ENCODE measurements around the gene PLEKHA1. TPM values are rescaled to one million over a fixed set of nuclear protein-coding genes. Genes with fewer than 3 reads are reported as not detected.

PLEKHA1 gene
- total and polyA plus RNA-seq, 2 of the 4 experiments (the other 2 are of a cell fraction): 7.2 to 9.5 TPM

- H3K9ac ChIP-seq (ENCODE audit: low read depth, low read length): peak overlapping the region; percentile 50
- dilution Hi-C loops (cut with HindIII; ENCODE audit: low sequenced_read_pairs, unreplicated experiment) (no loop called here), intact Hi-C loops (cut with micrococcal nuclease) (loop anchor here (2.0 to 5.0 kb wide), 2 partner anchors 85 to 102 kb away; no protein-coding TSS in a partner anchor), in situ Hi-C loops (cut with MboI; ENCODE audit: low sequenced_read_pairs) (loop anchor here (10.0 kb wide), 1 partner anchor 338 kb away; no protein-coding TSS in a partner anchor)
- peak overlapping the region; percentile 4; the same call in 1 of the 3 replicates for H2BK15ac ChIP-seq (ENCODE audit: low read depth, low read length)
- peak overlapping the region; percentile 51 for H4K91ac ChIP-seq (ENCODE audit: insufficient read depth, low read depth, low read length)
- peaks cover 4 to 20% of the 10 kb centered on the region in 2 experiments; a peak in 3 of 4 replicates for H3K79me1 ChIP-seq (ENCODE audit: low read depth in 1 of 2, low read length in 2 of 2)
- H3K9me1 ChIP-seq (ENCODE audit: insufficient read depth, low read length): peaks cover 8% of the 10 kb centered on the region
- TF ChIP-seq CEBPB (IDR thresholded peaks at IDR 0.05; ENCODE audit: low read depth, low read length): peak; percentile 60; the same call in 1 of the 2 replicates
- no peak for TF ChIP-seq ELK1 (IDR thresholded peaks at IDR 0.05; ENCODE audit: borderline replicate concordance, low read depth, low read length)
- peak; percentile 31; the same call in 1 of the 2 replicates for TF ChIP-seq MXI1 (IDR thresholded peaks at IDR 0.05; ENCODE audit: borderline replicate concordance, low read depth, low read length)
- no peaks in the 10 kb centered on the region; the same call in 1 of the 2 replicates for H3K36me3 ChIP-seq (ENCODE audit: control insufficient read depth, insufficient read depth, low read length)
- no peak overlapping the region for H4K5ac ChIP-seq (ENCODE audit: low read depth, low read length)
- no TSS peak for BruUV-seq (replicated peaks)
- peak overlapping the region; percentile 92 for H3K23ac ChIP-seq (ENCODE audit: low read depth, low read length)
- 0 out of 2 replicates have a peak overlapping the region, but pooled peaks have one; percentile 0 for H3K18ac ChIP-seq (ENCODE audit: low read depth, low read length)
- peak overlapping the region; percentile 46; the same call in 1 of the 2 replicates for H3K56ac ChIP-seq (ENCODE audit: extremely low read depth, insufficient read depth, low read length)
- peaks cover 7% of the 10 kb centered on the region; the same call in 1 of the 2 replicates for H4K20me1 ChIP-seq (ENCODE audit: insufficient read depth, low read length)
- H3K4me1 ChIP-seq (ENCODE audit: control insufficient read depth, insufficient read depth, low read length): peaks cover 12% of the 10 kb centered on the region
- POLR2A ChIA-PET (ENCODE audit: unreplicated experiment): interaction anchor here (0.6 kb wide), 1 partner anchor 27 kb away, joined by 3 read pairs; no protein-coding TSS in a partner anchor
- CTCF ChIA-PET: no interaction called here
- peak overlapping the region; percentile 83 for H3K14ac ChIP-seq (replicated peaks; ENCODE audit: low read depth, low read length)
- peak overlapping the region; percentile 91 for H2AFZ ChIP-seq (replicated peaks; ENCODE audit: low read length, poor library complexity)
- peak overlapping the region; percentile 38 to 67; a peak in 3 of 4 replicates for H4K8ac ChIP-seq (ENCODE audit: low read depth in 2 of 2, low read length in 2 of 2)
- peak overlapping the region; percentile 52 for H3K4me3 ChIP-seq (ENCODE audit: insufficient read depth, low read depth, low read length)
- no peaks in the 10 kb centered on the region for H3K9me3 ChIP-seq (ENCODE audit: control insufficient read depth, insufficient read depth, low read length)
- H2BK20ac ChIP-seq (ENCODE audit: low read depth, low read length): peak overlapping the region; percentile 9; the same call in 1 of the 2 replicates
- H3K27me3 ChIP-seq (ENCODE audit: control insufficient read depth, insufficient read depth, low read length): no peaks in the 10 kb centered on the region; the same call in 1 of the 2 replicates
- H2AK5ac ChIP-seq (ENCODE audit: low read depth, low read length): peak overlapping the region; percentile 26
- H2BK5ac ChIP-seq (ENCODE audit: low read depth, low read length, poor library complexity, severe bottlenecking): no peak overlapping the region
- H2AK9ac ChIP-seq (replicated peaks; ENCODE audit: low read depth, low read length, poor library complexity): peak overlapping the region; percentile 83
- H3K4me2 ChIP-seq (ENCODE audit: low read depth, low read length): peak overlapping the region; percentile 76
- H3K27ac ChIP-seq (ENCODE audit: insufficient read depth, low read length): peak overlapping the region; percentile 34
- peak overlapping the region; percentile 58 for H2BK120ac ChIP-seq (ENCODE audit: low read depth, low read length)
- DNase-seq: peak; percentile 51
- peak overlapping the region; percentile 77 for H3K4ac ChIP-seq (ENCODE audit: low read depth, low read length)
- WGBS, 2 experiments (ENCODE audit: extremely low coverage in 2 of 2, insufficient read length in 1 of 2): 8% methylated on average over 18 of the region's 47 CpGs; no CpG with 5 or more reads in 1 of the 2 experiments
- ATAC-seq (ENCODE audit: low read depth): peak; percentile 31
These were observed 88.3 kb downstream of the PLEKHA1 start for GRCh38 chr10:122462533-122463465.
